Measurements from ENCODE around the gene PLCH1.
"Not testable (repeated sequence)": the region's sequence is repeated elsewhere in the genome, so short reads cannot be mapped to it uniquely, and the experiment has no call there.

PLCH1 gene

GRCh38 chr3:155411500-155412223 lies 333.2 kb downstream of the PLCH1 start:
- DNase-seq = no peak

- DNase-seq = no peak
Observed at GRCh38 chr3:155409336-155409735, 335.5 kb downstream of the PLCH1 start.

GRCh38 chr3:155407971-155408370 lies 336.9 kb downstream of the PLCH1 start:
- no peak for DNase-seq

- no peak for DNase-seq
Observed at GRCh38 chr3:155407331-155407730, 337.5 kb downstream of the PLCH1 start.

GRCh38 chr3:155404486-155404885 lies 340.4 kb downstream of the PLCH1 start:
- peak; percentile 53 to 90 (median 56) for DNase-seq

GRCh38 chr3:155402656-155403055 lies 342.2 kb downstream of the PLCH1 start:
- no peak for DNase-seq

- no peak for DNase-seq
Observed at GRCh38 chr3:155398046-155398445, 346.8 kb downstream of the PLCH1 start.

- not testable (repeated sequence) for DNase-seq
Observed at GRCh38 chr3:155394896-155395295, 350.0 kb downstream of the PLCH1 start.

- DNase-seq = no peak
Observed at GRCh38 chr3:155394240-155394639, 350.6 kb downstream of the PLCH1 start.

- no peak for DNase-seq
Observed at GRCh38 chr3:155393316-155393715, 351.6 kb downstream of the PLCH1 start.

GRCh38 chr3:155392138-155392537 lies 352.7 kb downstream of the PLCH1 start:
- no peak for DNase-seq

- peak in 2 of 3 experiments; percentile 14 to 52 for DNase-seq
Observed at GRCh38 chr3:155391551-155391958, 353.3 kb downstream of the PLCH1 start.

GRCh38 chr3:155391104-155391503 lies 353.8 kb downstream of the PLCH1 start:
- DNase-seq = no peak

- no peak for DNase-seq
Observed at GRCh38 chr3:155390351-155390750, 354.5 kb downstream of the PLCH1 start.

- no peak for DNase-seq
Observed at GRCh38 chr3:155388417-155388816, 356.5 kb downstream of the PLCH1 start.

- DNase-seq = no peak
Observed at GRCh38 chr3:155387571-155387970, 357.3 kb downstream of the PLCH1 start.

- peak in 1 of 3 experiments; percentile 83 for DNase-seq
Observed at GRCh38 chr3:155386919-155387318, 358.0 kb downstream of the PLCH1 start.

GRCh38 chr3:155385896-155386625 lies 358.8 kb downstream of the PLCH1 start:
- no peak for DNase-seq

GRCh38 chr3:155382396-155383042 lies 362.4 kb downstream of the PLCH1 start:
- DNase-seq = peak; percentile 66 to 82 (median 80)

GRCh38 chr3:155377847-155378246 lies 367.0 kb downstream of the PLCH1 start:
- DNase-seq = no peak

GRCh38 chr3:155377071-155377470 lies 367.8 kb downstream of the PLCH1 start:
- DNase-seq = no peak

- no peak for DNase-seq
Observed at GRCh38 chr3:155372281-155372680, 372.6 kb downstream of the PLCH1 start.

GRCh38 chr3:155370764-155371503 lies 373.9 kb downstream of the PLCH1 start:
- no peak for DNase-seq

All from NCI-H1417 (cell line).